Endothelial cell of umbilical vein (primary cell): ENCODE data around the gene SERPINA12. TPM values are rescaled to one million over a fixed set of nuclear protein-coding genes. Genes with fewer than 3 reads are reported as not detected.

Source experiments
- BruUV-seq: library from RNA; stranded (reverse); fragments of 400-500 nt; replicated peaks from 2 replicates; lab custom pipeline; 2021; lab: Mats Ljungman, UMichigan
- CTCF ChIA-PET: fragments of 300-600, 350-600 bp; sonication (Branson Sonifier 250); formaldehyde crosslinking; loops from one replicate; lab custom pipeline; 2021; ENCODE audit warnings: antibody characterized with exemption, inconsistent platforms; lab: Charles Lee
- POLR2A ChIA-PET: fragments of 300-600, 350-600 bp; sonication (Branson Sonifier 250); formaldehyde crosslinking; loops from one replicate; lab custom pipeline; 2021; ENCODE audit warnings: antibody characterized with exemption, inconsistent platforms; lab: Charles Lee
- DNase-seq: peaks from one replicate; pipeline ENCODE4 v3.0.0-alpha.2; 2011; ENCODE audit warnings: low read depth, low spot score
- FAIRE-seq: peaks from 2 replicates; lab custom pipeline; 2011; peaks lifted over from hg19 to GRCh38; lab: Jason Lieb, UNC
- H2AFZ ChIP-seq: 2 replicates; pipeline ENCODE4 v1.6.0; 2012; ENCODE audit warnings: low read depth, low read length, control low read depth, inconsistent platforms
- H3K27ac ChIP-seq: 2 replicates; pipeline ENCODE4 v1.5.1; 2011; ENCODE audit warnings: low read depth, mild to moderate bottlenecking, control low read depth, low read length, moderate library complexity; ENCODE audit not compliant: insufficient read depth
- H3K27me3 ChIP-seq, 2 experiments: 2 replicates each; pipeline versions ENCODE4 v1.6.0 to v1.6.1; 2011; ENCODE audit warnings: low read length in 2 of 2, mixed read lengths in 1 of 2; ENCODE audit not compliant: control insufficient read depth in 2 of 2, insufficient read depth in 2 of 2
- H3K36me3 ChIP-seq, 2 experiments: 2 replicates in 1 of 2; 3 replicates in 1 of 2; pipeline ENCODE4 v1.5.1; 2011; ENCODE audit warnings: low read length in 2 of 2, mild to moderate bottlenecking in 1 of 2, moderate library complexity in 1 of 2; ENCODE audit not compliant: control insufficient read depth in 2 of 2, insufficient read depth in 2 of 2; ENCODE audit errors: extremely low read depth in 1 of 2
- H3K4me1 ChIP-seq: 3 replicates; pipeline ENCODE4 v1.5.1; 2011; ENCODE audit warnings: mild to moderate bottlenecking, low read length; ENCODE audit not compliant: control insufficient read depth, insufficient read depth; ENCODE audit errors: extremely low read depth
- H3K4me2 ChIP-seq: 2 replicates; pipeline ENCODE4 v1.6.1; 2011; ENCODE audit warnings: low read length, control low read depth, mixed read lengths; ENCODE audit not compliant: insufficient read depth
- H3K4me3 ChIP-seq, 3 experiments: fragments of 200-600 bp in 1 of 3; sonication (generic), shearing (Covaris generic) in 1 of 3; replicated peaks in 1 of 3; 2 replicates each; pipeline ENCODE4 v1.5.1; 2011 to 2016; ENCODE audit warnings: control low read depth in 3 of 3, low read length in 3 of 3, mild to moderate bottlenecking in 2 of 3, inconsistent platforms in 1 of 3, low read depth in 1 of 3, moderate library complexity in 1 of 3; ENCODE audit not compliant: insufficient read depth in 1 of 3
- H3K79me2 ChIP-seq: 2 replicates; pipeline ENCODE4 v1.6.0; 2012; ENCODE audit warnings: low read length, inconsistent platforms; ENCODE audit not compliant: control insufficient read depth, insufficient read depth
- H3K9ac ChIP-seq: replicated peaks from 2 replicates; pipeline ENCODE3; 2011; ENCODE audit warnings: low read length, control low read depth; ENCODE audit not compliant: insufficient read depth; ENCODE audit errors: extremely low read depth
- H3K9me1 ChIP-seq: replicated peaks from 3 replicates; pipeline ENCODE4 v1.6.0; 2011; ENCODE audit warnings: mild to moderate bottlenecking, low read length; ENCODE audit not compliant: control insufficient read depth, insufficient read depth; ENCODE audit errors: extremely low read depth
- H3K9me3 ChIP-seq: replicated peaks from 2 replicates; pipeline ENCODE4 v1.5.1; 2012; ENCODE audit warnings: low read length, inconsistent platforms; ENCODE audit not compliant: control insufficient read depth, insufficient read depth
- H4K20me1 ChIP-seq: replicated peaks from 2 replicates; pipeline ENCODE3; 2011; ENCODE audit warnings: mild to moderate bottlenecking, low read length; ENCODE audit not compliant: control insufficient read depth, insufficient read depth; ENCODE audit errors: extremely low read depth
- CTCF ChIP-seq, 2 donors: IDR thresholded peaks; 1 replicate in 1 of 2; 2 replicates in 1 of 2; pipeline ENCODE4 v1.5.1; 2011; ENCODE audit warnings: low read length in 2 of 2, mild to moderate bottlenecking in 2 of 2, moderate library complexity in 2 of 2, control low read depth in 1 of 2, inconsistent platforms in 1 of 2, low read depth in 1 of 2; ENCODE audit not compliant: insufficient read depth in 1 of 2; ENCODE audit errors: extremely low read depth in 1 of 2
- EZH2 ChIP-seq: IDR thresholded peaks from 2 replicates; pipeline ENCODE4 v1.6.1; 2012; ENCODE audit warnings: borderline replicate concordance, low read depth, mild to moderate bottlenecking, moderate library complexity, low read length, inconsistent platforms; ENCODE audit not compliant: severe bottlenecking
- FOS ChIP-seq: IDR thresholded peaks from 2 replicates; pipeline ENCODE4 v1.6.1; 2011; ENCODE audit warnings: mild to moderate bottlenecking, low read length, moderate library complexity, borderline replicate concordance; ENCODE audit not compliant: insufficient read depth
- GATA2 ChIP-seq: IDR thresholded peaks from 2 replicates; pipeline ENCODE4 v1.7.0; 2011; ENCODE audit warnings: low read depth, mild to moderate bottlenecking, moderate library complexity, mixed read lengths, low read length; ENCODE audit not compliant: insufficient read length, insufficient read depth
- JUN ChIP-seq: IDR thresholded peaks from 2 replicates; pipeline ENCODE4 v1.6.1; 2011; ENCODE audit warnings: borderline replicate concordance, low read depth; ENCODE audit not compliant: insufficient read length, insufficient read depth
- MAX ChIP-seq: IDR thresholded peaks from 2 replicates; pipeline ENCODE4 v1.6.1; 2011; ENCODE audit not compliant: insufficient read depth, insufficient read length
- MYC ChIP-seq: IDR thresholded peaks from one replicate; pipeline ENCODE4 v1.6.1; 2011; ENCODE audit warnings: mild to moderate bottlenecking, low read depth, low read length
- POLR2A ChIP-seq: IDR thresholded peaks from 2 replicates; pipeline ENCODE4 v1.6.1; 2012; ENCODE audit warnings: low read depth, mild to moderate bottlenecking, control low read depth, low read length
- POLR2AphosphoS5 ChIP-seq: IDR thresholded peaks from 2 replicates; pipeline ENCODE4 v1.6.1; 2012; ENCODE audit warnings: low read depth, mild to moderate bottlenecking, control low read depth, low read length, moderate library complexity; ENCODE audit not compliant: insufficient read depth
- dilution Hi-C: fragments of 300-500 bp; cut with MboI; formaldehyde crosslinking; loops from one replicate; pipeline ENCODE4 v1.15.0; 2019; ENCODE audit warnings: low sequenced_read_pairs; ENCODE audit not compliant: extremely low pct_ligation_motif_present
- intact Hi-C: fragments of 100-400 bp; cut with micrococcal nuclease; formaldehyde crosslinking; loops from one replicate; pipeline ENCODE4 v1.10.0; 2022
- polyA plus RNA-seq, 4 experiments: library from polyadenylated mRNA; depleted of rRNA in 3 of 4; stranded (reverse) in 3 of 4; unstranded in 1 of 4; fragments of >200 nt; gene quantifications; 2 replicates each; pipeline versions ENCODE4 v1.2.1 to v1.2.3, GENCODE V29; 2011 to 2012; ENCODE audit warnings: missing spikeins in 1 of 4
- total RNA-seq: library from RNA; stranded (reverse); gene quantifications from 2 replicates; pipeline ENCODE4 v1.2.3, GENCODE V29; 2021

SERPINA12 gene
- total and polyA plus RNA-seq, 2 donors (not counting 3 experiments of a cell fraction or from before 2014, with no cell fraction given): not detected

DNA sequence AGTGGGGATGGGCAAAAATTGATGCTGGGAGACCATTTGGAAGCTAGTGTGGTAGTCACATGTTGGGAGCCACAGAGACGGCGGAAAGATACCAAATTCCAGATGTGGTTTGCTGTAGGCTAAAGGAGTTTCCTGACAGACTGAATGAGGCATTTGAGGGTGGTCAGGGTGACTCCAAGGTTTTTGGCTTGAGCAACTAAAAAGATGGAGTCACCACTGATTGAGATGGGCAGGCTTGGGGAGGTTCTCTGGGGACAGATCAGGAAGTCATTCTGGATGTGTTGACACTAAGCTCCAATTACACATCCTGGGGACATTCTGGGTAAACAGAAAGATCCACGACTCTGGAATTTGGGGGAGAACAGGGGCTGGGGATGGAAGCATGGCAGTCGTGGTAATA lies 17.8 kb downstream of the SERPINA12 start:
- Histone ChIP-seq H3K4me2 (no peak overlapping the region), H3K9ac (no peak overlapping the region), H3K9me3 (no peaks in the 10 kb centered on the region), H3K9me1 (no peaks in the 10 kb centered on the region), H2AFZ (no peak overlapping the region), H4K20me1 (no peaks in the 10 kb centered on the region), H3K79me2 (no peaks in the 10 kb centered on the region), H3K36me3 (no peaks in the 10 kb centered on the region), H3K4me3 (no peak overlapping the region), H3K27ac (no peak overlapping the region), H3K27me3 (no peaks in the 10 kb centered on the region), H3K4me1 (no peaks in the 10 kb centered on the region)
- TF ChIP-seq MYC: no peak
- no peak for TF ChIP-seq FOS
- TF ChIP-seq GATA2: no peak
- TF ChIP-seq EZH2: no peak
- no peak for TF ChIP-seq POLR2A
- TF ChIP-seq CTCF (IDR thresholded peaks at IDR 0.05; ENCODE audit: extremely low read depth in 1 of 2, insufficient read depth in 1 of 2, low read depth in 1 of 2, low read length in 2 of 2): no peak
- TF ChIP-seq JUN: no peak
- no peak for TF ChIP-seq POLR2AphosphoS5
- TF ChIP-seq MAX: no peak
- DNase-seq: no peak
- dilution Hi-C loops: no loop called here
- no peak for FAIRE-seq
- ChIA-PET POLR2A (no interaction called here), CTCF (no interaction called here)
- intact Hi-C loops: no loop called here
- no TSS peak for BruUV-seq
